Lung (tissue), 12 donors: ENCODE results near the gene IL6ST. TPM values are rescaled to one million over a fixed set of nuclear protein-coding genes. Genes with fewer than 3 reads are reported as not detected.
"Not testable (repeated sequence)": the region's sequence is repeated elsewhere in the genome, so short reads cannot be mapped to it uniquely, and the experiment has no call there.

Experiments
- ATAC-seq: fragments of 200-7000 bp; cut with Tn5 transposase; one replicate; pipeline ENCODE4 v1.9.1; 2020; ENCODE audit warnings: moderate number of reproducible peaks; ENCODE audit not compliant: insufficient read depth, low FRiP score
- DNase-seq, 3 donors: peaks; one replicate each; pipeline ENCODE4 v3.0.0-alpha.2; 2013 to 2017
- H3K27ac ChIP-seq, 2 donors: one replicate each; pipeline ENCODE4 v1.5.1; 2013; ENCODE audit warnings: mild to moderate bottlenecking in 2 of 2, moderate library complexity in 2 of 2, control low read depth in 1 of 2, inconsistent platforms in 1 of 2, low read depth in 1 of 2, low read length in 1 of 2
- H3K27me3 ChIP-seq, 3 donors: one replicate each; pipeline ENCODE4 v1.5.1; 2013; ENCODE audit warnings: low read length in 2 of 3; ENCODE audit not compliant: control insufficient read depth in 3 of 3, insufficient read depth in 3 of 3
- H3K36me3 ChIP-seq, 4 donors: one replicate each; pipeline ENCODE4 v1.5.1; 2013; ENCODE audit warnings: low read length in 4 of 4, mild to moderate bottlenecking in 1 of 4, moderate library complexity in 1 of 4; ENCODE audit not compliant: control insufficient read depth in 4 of 4, insufficient read depth in 4 of 4
- H3K4me1 ChIP-seq, 5 donors: one replicate each; pipeline ENCODE4 v1.5.1; 2013; ENCODE audit warnings: low read length in 5 of 5, mild to moderate bottlenecking in 2 of 5, moderate library complexity in 1 of 5; ENCODE audit not compliant: control insufficient read depth in 5 of 5, insufficient read depth in 5 of 5
- H3K4me3 ChIP-seq: one replicate; pipeline ENCODE4 v1.5.1; 2013; ENCODE audit warnings: mild to moderate bottlenecking, control low read depth, moderate library complexity
- H3K9ac ChIP-seq, 2 donors: one replicate each; pipeline ENCODE4 v1.5.1; 2013; ENCODE audit warnings: low read length in 2 of 2, control low read depth in 1 of 2; ENCODE audit not compliant: insufficient read depth in 1 of 2
- H3K9me3 ChIP-seq, 4 donors: one replicate each; pipeline ENCODE4 v1.5.1; 2013; ENCODE audit warnings: low read length in 3 of 4, mild to moderate bottlenecking in 1 of 4, moderate library complexity in 1 of 4; ENCODE audit not compliant: control insufficient read depth in 4 of 4, insufficient read depth in 3 of 4
- CTCF ChIP-seq: IDR thresholded peaks from 2 replicates; pipeline ENCODE4 v1.5.1; 2012; ENCODE audit warnings: mild to moderate bottlenecking; ENCODE audit errors: control extremely low read depth, extremely low read depth
- WGBS, 2 donors: extraction: QIAGEN DNeasy Blood & Tissue Kit; methylation state at CpG; one replicate each; pipeline ENCODE4 v1.1.7; 2013; 5-methylcytosine and 5-hydroxymethylcytosine counted together
- polyA plus RNA-seq, 2 donors: library from polyadenylated mRNA; stranded (reverse); fragments of 200-250 nt; gene quantifications; one replicate each; pipeline ENCODE4 v1.2.1, GENCODE V29; 2013
- total RNA-seq, 2 donors: library from RNA; depleted of rRNA in 1 of 2; stranded (reverse); fragments of >200 nt in 1 of 2; gene quantifications; one replicate each; pipeline ENCODE4 v1.2.1, GENCODE V29; 2014 to 2021
- donor health status: control.
- donor health status: control.
- donor health status: Bipolar disorder and iron deficiency.
- donor health status: healthy.
- donor health status: DM: yes; HTN: yes; CAD: no.

IL6ST gene
- total and polyA plus RNA-seq, 4 donors, result 47.8 to 377 (median 196) TPM

- not testable (repeated sequence) for H3K4me3 ChIP-seq, H3K27me3 ChIP-seq, H3K27ac ChIP-seq, H3K9ac ChIP-seq, H3K4me1 ChIP-seq, H3K36me3 ChIP-seq, H3K9me3 ChIP-seq, ATAC-seq, DNase-seq
- WGBS, 2 donors, result 88 to 89% methylated on average over 7 of the region's 7 CpGs
Observed at GRCh38 chr5:56029871-56030630, 35.3 kb upstream of the IL6ST start.

- TF ChIP-seq CTCF, result no peak
Observed at GRCh38 chr5:56029457-56029856, 34.7 kb upstream of the IL6ST start.

GRCh38 chr5:56028708-56029107 is 33.9 kb upstream of the IL6ST start:
- no peaks in the 10 kb centered on the region for H3K27me3 ChIP-seq
- H3K9me3 ChIP-seq, result no peaks in the 10 kb centered on the region
- H3K27ac ChIP-seq, result no peak overlapping the region
- no peaks in the 10 kb centered on the region for H3K36me3 ChIP-seq
- no peak overlapping the region for H3K4me3 ChIP-seq
- ATAC-seq, result no peak
- DNase-seq, result no peak
- TF ChIP-seq CTCF, result no peak
- peaks cover 0 to 1% (median 0%) of the 10 kb centered on the region in 5 donors for H3K4me1 ChIP-seq
- no peak overlapping the region for H3K9ac ChIP-seq
- WGBS, 2 donors, result 97 to 98% methylated on average over 6 of the region's 6 CpGs

More at GRCh38 chr5:56029457-56029856, 34.7 kb upstream of the IL6ST start:
- Histone ChIP-seq H3K9ac (no peak overlapping the region), H3K27ac (no peak overlapping the region), H3K4me3 (no peak overlapping the region), H3K27me3 (no peaks in the 10 kb centered on the region), H3K9me3 (no peaks in the 10 kb centered on the region), H3K36me3 (no peaks in the 10 kb centered on the region), H3K4me1 (peaks cover 0 to 1% (median 0%) of the 10 kb centered on the region in 5 donors)
- ATAC-seq, result no peak
- DNase-seq, result no peak

GRCh38 chr5:56026863-56027300 is 32.1 kb upstream of the IL6ST start:
- no peak overlapping the region for H3K27ac ChIP-seq
- WGBS, 2 donors, result 30 to 54% methylated on average over 3 of the region's 3 CpGs
- ATAC-seq, result peak; percentile 37
- TF ChIP-seq CTCF, result no peak
- no peaks in the 10 kb centered on the region for H3K27me3 ChIP-seq
- no peak for DNase-seq
- H3K9me3 ChIP-seq, result no peaks in the 10 kb centered on the region
- H3K4me3 ChIP-seq, result no peak overlapping the region
- no peaks in the 10 kb centered on the region for H3K36me3 ChIP-seq
- no peak overlapping the region for H3K9ac ChIP-seq
- H3K4me1 ChIP-seq, result peaks cover 0 to 1% (median 0%) of the 10 kb centered on the region in 5 donors
